Measurements from ENCODE around the gene WNT6. TPM values are rescaled to one million over a fixed set of nuclear protein-coding genes. Genes with fewer than 3 reads are reported as not detected.
A peak's percentile ranks its signal among the peaks of the same experiment; 100 is the strongest.

WNT6 gene
- total and polyA plus RNA-seq, 10 of the 15 experiments (the other 5 are each of a cell fraction or from before 2014, with no cell fraction given), result 0.11 to 0.44 (median 0.22) TPM; not detected in 5

DNA sequence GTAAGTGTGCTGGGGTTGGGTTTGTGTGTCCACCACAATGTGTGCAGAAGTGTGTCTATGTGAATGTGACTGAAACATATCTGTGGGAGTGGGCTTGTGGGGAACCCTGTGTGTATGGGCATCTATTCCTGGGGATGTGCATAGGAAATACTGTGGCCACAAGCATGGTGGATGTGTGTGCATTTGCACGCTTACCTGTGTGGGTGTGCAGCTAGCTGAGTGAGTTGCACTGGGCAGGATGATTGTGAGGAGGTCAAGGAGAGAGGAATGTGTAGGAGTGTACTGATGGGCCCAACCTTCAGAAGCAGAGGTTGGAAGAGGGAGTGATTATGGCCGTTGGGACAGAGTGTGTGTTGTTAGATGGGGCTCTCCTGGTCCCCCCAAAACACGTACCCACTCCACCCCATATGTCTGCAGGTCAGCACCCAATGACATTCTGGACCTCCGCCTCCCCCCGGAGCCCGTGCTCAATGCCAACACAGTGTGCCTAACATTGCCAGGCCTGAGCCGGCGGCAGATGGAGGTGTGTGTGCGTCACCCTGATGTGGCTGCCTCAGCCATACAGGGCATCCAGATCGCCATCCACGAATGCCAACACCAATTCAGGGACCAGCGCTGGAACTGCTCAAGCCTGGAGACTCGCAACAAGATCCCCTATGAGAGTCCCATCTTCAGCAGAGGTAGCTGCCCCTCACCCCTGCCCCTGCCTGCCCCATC lies 22.3 kb downstream of the WNT6 start:
- H3K27me3 ChIP-seq (replicated peaks in 1 of 2; ENCODE audit: control insufficient read depth in 2 of 2, insufficient read depth in 2 of 2, low read length in 1 of 2), result no peaks in the 10 kb centered on the region
- H3K36me3 ChIP-seq (ENCODE audit: control insufficient read depth in 2 of 2, insufficient read depth in 2 of 2, low read length in 1 of 2), result peaks cover 0 to 5% of the 10 kb centered on the region in 2 experiments; a peak in 1 of 4 replicates
- no peak for ATAC-seq
- in situ Hi-C loops (cut with MboI) (no loop called here), intact Hi-C loops (cut with micrococcal nuclease; ENCODE audit: unreplicated experiment) (no loop called here)
- H3K9me3 ChIP-seq (replicated peaks; ENCODE audit: control insufficient read depth, insufficient read depth, low read length), result no peaks in the 10 kb centered on the region
- DNase-seq (ENCODE audit: low read depth, low spot score), result no peak
- ChIA-PET POLR2A (interaction anchor here (0.9 to 10.6 kb wide), 3 partner anchors 13 to 595 kb away, joined by 3 to 360 read pairs (median 3); no protein-coding TSS in a partner anchor), SMC1A (ENCODE audit: uncharacterized antibody, unreplicated experiment) (interaction anchor here (15.8 kb wide), 1 partner anchor 14 kb away, joined by 780 read pairs; no protein-coding TSS in a partner anchor), RAD21 (ENCODE audit: unreplicated experiment) (interaction anchor here (0.6 to 16.0 kb wide), 4 partner anchors 13 to 591 kb away, joined by 3 to 871 read pairs (median 3); partner anchors contain the start of genes BCS1L and ZNF142), CTCF (interaction anchor here (1.0 to 21.9 kb wide), 2 partner anchors 19 to 348 kb away, joined by 3 to 1364 read pairs; no protein-coding TSS in a partner anchor)
- H3K4me3 ChIP-seq, result peak overlapping the region; percentile 96
- H3K4me2 ChIP-seq (ENCODE audit: control insufficient read depth, insufficient read depth), result peak overlapping the region; percentile 84
- BruUV-seq (replicated peaks), result no TSS peak
- no peaks in the 10 kb centered on the region for H4K20me1 ChIP-seq (ENCODE audit: control insufficient read depth, insufficient read depth)
- H3K9ac ChIP-seq (ENCODE audit: control insufficient read depth, insufficient read depth, low read length), result peak overlapping the region; percentile 82
- H3K27ac ChIP-seq (ENCODE audit: control insufficient read depth, insufficient read depth), result peak overlapping the region; percentile 24; the same call in 1 of the 2 replicates
- H2AFZ ChIP-seq (ENCODE audit: control insufficient read depth, low read depth, low read length), result no peak overlapping the region
- no peak for FAIRE-seq
- peaks cover 62% of the 10 kb centered on the region for H3K4me1 ChIP-seq (ENCODE audit: control insufficient read depth, insufficient read depth, low read length)
- TF ChIP-seq HDGF (IDR thresholded peaks at IDR 0.05) (0 out of 2 replicates have a peak, but pooled peaks have one; percentile 17), MLLT1 (IDR thresholded peaks at IDR 0.05) (peak; percentile 66; the same call in 1 of the 2 replicates), ZBED1 (IDR thresholded peaks at IDR 0.05; ENCODE audit: borderline replicate concordance) (no peak)
- 72% methylated on average over 13 of the region's 13 CpGs for WGBS (ENCODE audit: insufficient coverage, insufficient replicate concordance, low lambda C conversion rate, missing lambda C conversion rate)
- H3K79me2 ChIP-seq (ENCODE audit: control insufficient read depth, insufficient read depth, low read length), result peaks cover 58% of the 10 kb centered on the region
